HG02884 (cell line): ENCODE measurements around the gene SPAG9.
"Not testable (repeated sequence)": the region's sequence is repeated elsewhere in the genome, so short reads cannot be mapped to it uniquely, and the experiment has no call there.

ENCODE experiments used
- ATAC-seq: cut with Tn5 transposase; IDR thresholded peaks from one replicate; pipeline ENCODE4 v1.9.1; 2021; ENCODE audit warnings: mild to moderate bottlenecking, moderate library complexity; ENCODE audit not compliant: unreplicated experiment

SPAG9 gene

DNA sequence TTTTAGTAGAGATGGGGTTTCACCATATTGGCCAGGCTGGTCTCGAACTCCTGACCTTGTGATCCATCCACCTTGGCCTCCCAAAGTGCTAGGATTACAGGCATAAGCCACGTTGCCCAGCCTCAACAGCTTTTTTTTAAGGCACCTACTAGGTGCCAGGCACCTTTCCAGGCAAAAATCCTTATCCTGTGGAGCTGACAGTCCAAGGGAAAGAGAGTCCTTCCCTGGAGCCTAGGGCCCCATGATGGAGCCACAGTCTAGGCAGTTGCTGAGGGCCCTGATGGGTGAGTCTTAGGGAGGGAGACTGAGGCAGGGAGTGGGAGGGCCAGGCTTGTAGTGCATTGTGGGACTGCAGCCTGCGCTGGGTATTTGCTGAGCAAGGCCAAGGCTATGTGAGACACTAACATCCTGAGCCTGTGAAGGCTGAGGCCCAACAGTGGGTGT lies 174.9 kb downstream of the SPAG9 start:
- ATAC-seq, result no peak

DNA sequence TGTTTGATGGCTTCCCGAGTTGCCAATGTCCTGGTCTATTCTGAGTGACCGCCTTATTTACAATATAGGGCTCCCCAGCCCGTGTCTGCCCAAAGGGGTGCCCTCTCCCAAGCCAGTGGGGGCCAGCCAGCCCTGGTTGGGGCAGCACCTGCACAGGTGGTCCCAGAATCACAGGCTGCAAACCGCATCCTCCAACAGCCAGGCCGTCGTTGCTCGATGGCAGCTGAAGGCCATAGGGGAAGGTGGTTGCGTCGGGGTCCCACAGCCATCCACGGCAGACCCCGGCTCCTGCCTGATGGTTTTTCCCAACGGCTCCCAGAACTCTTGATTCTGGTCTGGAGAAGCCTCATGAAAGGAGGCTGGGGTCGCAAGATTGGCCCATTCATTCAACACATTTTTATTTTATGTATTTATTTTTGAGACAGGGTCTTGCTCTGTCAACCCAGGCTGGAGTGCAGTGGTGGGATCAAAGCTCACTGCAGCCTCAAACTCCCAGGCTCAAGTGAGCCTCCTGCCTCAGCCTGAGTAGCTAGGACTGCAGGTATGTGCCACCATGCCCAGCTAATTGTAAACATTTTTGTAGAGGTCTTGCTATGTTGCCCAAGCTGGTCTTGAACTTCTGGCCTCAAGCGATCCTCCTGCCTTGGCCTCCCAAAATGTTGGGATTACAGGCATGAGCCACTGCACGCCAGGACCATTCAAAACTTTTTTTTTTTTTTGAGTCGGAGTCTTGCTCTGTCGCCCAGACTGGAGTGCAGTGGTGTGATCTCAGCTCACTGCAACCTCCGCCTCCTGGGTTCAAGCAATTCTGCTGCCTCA lies 175.6 kb downstream of the SPAG9 start:
- no peak for ATAC-seq

DNA sequence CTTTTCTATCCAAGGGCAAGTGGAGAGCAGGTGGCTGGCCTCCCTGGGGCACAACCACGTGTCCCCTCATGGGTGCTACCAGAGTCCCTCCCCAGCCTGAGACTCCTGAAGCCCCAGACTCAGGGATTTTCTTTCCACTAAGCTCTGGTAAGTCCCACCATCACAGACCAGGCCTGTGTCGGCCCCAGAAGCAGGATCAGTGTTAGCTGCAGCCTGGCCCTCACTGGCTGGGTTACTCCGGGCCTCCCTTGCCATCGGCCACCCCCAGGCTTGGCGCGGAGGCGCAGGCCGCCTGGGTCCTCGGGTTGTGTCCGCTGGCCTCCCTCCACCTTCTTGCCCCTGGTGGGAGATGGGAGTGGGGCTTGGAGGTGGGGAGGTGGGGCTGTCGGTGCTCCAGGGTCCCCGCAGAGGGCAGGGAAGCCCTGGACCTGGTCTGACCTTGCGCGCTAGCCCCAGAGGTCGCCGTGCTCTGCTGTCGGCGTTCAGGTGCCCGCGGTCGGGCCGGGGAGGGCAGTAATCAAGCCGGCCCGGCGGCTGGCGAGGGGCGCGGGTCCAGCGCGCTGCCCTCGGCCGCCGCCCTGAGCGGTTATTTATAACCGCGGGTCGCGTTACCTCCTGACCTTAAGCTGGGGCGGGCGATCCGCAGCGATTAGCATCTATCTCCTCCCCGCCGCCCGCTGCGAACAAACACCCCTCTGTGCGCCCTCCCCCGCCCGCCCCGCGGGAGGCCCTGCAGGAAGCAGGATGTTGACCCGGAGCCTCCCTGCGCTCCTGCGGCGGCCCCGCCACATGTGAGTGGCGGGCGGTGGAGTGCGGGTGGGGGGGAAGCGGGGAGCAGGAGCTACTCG lies 176.4 kb downstream of the SPAG9 start:
- no peak for ATAC-seq

DNA sequence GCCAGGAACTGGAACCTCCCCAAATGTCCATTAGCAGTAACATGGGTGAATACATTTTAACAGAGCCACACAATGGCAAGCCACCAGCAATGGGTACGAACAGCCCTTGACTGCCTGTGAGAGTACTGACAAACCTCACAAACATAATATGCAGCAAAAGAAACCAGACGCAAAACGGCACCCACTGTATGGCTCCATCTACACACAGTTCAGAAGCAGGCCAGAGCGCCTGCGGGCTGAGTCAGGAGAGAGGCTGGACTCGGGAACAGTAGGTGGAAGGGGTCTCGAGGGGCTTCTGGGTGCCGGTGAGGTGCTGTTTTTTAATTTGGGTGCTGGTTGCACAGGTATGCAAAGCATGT lies 177.1 kb downstream of the SPAG9 start:
- ATAC-seq, result no peak

DNA sequence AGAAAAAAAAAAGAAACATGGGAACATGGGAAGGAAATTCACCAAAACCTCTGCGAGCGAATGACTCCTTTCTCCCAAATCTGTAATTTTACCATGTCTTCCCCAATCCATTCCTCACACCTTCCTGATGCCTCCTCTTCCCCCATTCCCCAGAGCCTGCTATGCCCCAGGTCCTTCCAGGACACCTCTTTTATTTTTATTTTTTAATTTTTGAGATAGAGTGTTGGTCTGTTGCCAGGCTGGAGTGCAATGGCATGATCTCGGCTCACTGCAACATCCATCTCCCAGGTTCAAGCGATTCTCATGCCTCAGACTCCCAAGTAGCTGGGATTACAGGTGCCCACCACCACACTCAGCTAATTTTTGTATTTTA lies 179.0 kb downstream of the SPAG9 start:
- ATAC-seq, result not testable (repeated sequence)

DNA sequence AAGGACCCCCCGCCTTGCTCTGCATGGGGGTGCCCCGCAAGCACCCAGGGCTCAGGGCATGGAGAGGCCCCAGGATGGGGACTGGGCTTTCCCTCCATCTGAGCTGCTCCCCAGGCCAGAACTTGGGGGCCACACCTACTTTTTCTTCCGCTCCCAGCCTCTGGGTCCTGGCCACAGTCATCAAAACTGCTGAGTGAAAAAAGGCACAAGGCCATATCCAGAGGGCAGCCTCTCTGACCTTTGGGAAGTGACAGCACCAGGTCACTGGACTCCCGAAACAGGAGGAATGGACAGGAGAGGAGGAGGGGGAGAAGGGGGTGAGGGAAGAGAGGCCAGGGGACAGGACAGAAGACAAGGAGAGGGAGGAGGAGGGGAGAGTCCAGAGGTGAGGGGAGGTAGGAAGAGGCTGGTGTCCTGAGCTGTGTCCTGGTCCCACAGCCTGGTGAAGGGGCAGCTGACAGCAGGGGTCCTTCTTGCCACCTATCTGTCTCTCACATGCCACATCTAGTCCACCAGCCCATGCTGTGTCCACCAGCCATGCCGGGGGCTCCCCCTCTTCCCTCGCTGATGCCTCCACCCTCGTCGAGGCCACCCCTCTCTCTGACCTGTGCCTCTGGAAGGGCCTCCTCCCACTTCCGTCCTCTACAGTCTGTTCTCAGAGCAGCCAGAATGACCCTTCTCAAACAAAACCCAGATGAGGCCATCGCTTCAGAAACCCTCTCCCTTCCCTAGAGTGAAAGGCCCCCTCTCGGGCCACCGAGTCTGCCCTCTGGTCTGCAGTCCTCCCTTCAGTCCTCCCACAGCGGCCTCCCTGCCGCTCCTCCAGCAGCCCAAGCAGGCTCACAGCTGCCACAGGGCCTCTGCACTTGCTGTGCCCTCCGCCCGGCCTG lies 180.6 kb downstream of the SPAG9 start:
- no peak for ATAC-seq

DNA sequence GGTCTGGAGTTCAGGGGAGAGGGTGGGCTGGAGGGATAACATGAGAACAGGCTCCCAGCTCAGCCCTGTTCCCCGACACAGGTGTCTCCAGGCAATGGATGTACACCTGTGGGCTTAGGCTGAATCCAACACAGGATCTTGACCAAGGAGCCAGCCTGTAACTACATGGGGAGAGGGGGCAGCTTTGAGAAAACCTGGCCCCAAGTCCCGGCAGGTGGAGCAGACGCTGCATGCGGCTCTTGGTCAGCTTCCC lies 181.2 kb downstream of the SPAG9 start:
- no peak for ATAC-seq

DNA sequence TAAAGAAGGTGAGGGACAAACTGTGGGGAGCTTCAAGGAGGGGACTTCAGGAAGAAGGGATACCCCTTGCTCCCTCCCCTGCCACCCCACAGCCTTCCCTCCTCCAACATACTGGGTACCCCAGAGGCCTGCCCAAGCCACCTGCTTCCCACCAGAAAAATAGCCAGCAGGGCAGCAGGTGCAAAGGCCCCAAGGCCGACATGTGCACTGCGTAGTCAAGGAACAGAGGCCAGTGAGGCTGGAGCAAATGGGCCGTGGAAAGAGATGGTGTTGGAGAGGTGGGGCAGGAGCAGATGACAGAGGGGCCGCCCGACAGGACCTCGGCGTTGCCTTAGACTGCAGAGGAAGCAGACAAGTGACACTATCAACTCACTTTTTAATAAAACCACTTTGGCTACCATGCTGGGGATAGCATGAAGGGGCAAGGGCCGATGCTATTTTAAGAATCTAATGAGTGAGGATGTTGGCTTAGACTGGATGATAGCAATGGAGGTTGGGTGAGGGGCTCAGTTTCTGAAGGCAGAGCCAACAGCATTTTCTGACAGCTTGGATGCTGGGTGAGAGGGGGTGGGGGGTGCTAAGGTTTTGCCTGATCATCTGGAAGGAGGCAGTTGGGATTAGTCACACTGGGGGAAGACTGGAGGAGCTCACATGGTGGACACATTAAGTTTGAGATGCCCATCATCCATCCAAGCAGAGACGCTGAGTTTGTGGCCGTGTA lies 181.7 kb downstream of the SPAG9 start:
- no peak for ATAC-seq

DNA sequence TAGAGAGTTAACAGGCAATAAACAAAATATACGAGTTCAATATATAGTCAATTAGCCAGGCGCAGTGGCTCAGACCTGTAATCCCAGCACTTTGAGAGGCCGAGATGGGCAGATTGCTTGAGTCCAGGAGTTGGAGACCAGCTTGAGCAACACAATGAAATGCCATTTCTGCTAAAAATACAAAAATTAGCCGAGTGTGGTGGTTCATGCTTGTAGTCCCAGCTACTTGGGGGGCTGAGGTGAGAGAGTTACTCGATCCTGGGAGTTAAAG lies 184.7 kb downstream of the SPAG9 start:
- no peak for ATAC-seq

DNA sequence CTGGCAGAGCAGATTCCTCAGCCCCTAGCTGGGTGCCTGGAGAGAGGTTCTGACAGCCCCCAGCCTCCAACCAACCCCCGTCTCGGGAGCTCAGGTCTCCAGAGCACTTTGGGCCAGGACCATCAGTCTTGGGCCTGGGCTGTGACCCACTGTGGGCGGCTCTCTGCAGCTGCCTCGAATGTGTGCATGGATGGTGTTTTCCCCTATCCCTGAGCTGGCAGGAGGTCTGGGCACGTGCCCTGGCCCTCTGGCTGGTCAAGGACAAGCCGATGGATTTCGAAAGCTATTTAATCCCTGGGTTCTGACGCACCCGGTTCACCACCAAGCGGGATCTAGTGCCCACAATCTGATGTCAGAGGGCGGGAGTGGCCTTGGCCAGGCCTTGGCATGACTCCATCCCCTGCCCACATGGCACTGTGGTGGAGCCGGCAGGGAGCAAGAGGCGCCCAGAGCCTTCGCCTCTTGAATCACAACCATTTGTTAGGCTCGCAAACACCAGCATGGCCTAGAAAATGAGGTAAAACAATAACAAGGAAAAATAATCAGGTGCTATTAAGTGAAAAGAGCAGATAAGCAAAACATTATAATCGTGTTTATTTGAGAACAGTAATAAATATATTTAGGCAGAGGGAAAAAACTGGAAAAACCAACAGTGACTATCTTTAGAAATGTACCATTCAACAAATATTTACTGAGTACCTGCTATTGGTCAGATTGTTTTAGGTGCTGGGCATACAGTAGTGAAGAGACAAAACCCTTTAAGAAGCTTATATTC lies 185.3 kb downstream of the SPAG9 start:
- no peak for ATAC-seq

DNA sequence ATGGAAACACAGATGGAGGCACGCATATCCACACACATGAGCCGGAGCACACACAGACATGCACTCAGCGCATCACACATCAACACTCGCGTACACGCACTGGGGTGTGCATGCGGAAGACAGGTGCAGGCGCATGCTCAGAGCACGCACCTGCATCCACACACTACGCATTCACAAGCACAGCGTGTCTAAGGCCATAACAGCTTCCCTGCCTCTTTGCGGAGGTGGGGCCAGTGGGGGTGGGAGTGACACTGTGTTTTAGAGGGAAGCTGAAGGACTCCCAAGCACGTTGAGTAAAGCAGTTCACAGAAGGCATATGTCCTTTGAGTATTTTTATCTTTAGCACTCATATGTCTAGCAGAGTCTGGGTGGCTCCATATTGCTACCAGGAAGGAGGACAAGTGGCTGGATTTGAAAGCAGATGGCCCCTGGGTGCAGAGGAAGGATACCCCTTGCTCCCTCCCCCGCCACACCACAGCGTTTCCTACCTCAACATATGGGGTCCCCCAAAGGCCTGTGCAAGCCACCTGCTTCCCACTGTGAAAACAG lies 185.9 kb downstream of the SPAG9 start:
- ATAC-seq, result no peak

DNA sequence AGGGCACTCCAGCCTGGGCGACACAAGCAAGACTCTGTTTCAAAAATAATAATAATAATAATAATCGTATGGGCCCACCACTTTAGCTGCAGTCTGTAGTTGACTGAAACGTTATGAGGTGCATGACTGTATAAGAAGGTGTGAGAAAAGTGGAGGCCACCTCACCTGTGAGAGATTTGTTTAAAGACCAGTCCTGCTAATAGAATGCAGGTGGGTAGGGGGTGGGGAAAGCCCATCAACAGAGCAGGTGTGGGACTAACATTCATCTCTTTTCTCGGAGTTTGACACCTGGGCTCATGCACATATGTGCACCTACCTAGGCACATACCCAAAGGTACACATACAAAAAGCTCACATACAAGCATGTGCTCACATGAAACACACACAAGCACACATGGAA lies 186.5 kb downstream of the SPAG9 start:
- no peak for ATAC-seq

DNA sequence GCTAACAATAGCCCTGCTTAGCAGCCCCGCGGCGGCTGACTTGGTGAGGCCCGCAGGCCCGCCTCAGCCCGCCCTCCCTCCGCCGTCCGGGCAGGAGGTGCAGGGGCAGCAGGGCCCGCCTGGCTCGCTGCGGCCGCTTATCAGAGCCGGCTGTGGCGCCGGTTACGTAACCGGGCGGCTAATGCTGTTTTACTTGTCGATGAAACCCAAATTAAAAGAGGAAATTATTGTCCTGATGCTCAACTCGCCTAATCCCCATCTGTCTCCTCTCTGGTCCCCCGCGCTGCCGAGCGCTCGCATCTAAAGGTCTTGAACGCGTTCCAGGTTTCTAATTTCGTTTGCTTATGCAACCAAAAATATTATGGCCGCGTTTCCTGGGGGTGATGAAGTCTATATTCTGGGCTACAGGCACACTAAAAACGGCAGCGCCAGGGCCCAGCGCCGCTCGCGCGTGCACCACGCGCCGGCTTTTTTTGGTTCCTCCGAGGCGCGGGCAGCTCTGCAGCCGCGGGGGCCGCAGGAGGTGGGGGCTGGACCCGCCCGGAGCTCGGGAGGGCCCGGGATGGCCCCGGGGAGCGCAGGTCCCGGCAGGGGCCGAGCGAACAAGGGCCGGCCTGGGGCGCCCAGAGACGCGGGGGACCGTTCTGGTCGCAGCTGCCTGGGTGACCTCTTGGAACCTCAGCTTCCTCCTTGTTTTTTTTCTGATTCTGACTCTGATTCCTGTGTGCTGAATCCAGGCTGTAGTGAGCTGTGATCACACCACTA lies 189.3 kb downstream of the SPAG9 start:
- ATAC-seq, result no peak

DNA sequence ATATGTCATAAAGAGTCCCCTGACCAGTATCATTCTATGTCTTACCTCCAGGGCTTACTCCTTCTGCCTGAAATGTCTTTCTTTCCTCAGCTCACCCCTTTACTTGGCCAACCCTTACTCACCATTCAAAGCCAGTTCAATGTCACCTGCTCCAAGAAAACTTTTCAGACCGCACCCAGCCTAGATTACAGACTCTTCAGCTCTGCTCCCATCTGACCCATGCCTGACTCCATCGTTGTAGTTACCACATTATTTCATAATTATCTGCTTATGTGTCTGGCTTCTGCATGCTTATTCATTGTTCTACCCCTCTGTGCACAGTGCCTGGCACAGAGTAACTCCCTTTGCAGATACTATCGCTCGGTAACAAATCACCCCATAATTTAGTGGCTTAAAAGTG lies 192.0 kb downstream of the SPAG9 start:
- no peak for ATAC-seq

DNA sequence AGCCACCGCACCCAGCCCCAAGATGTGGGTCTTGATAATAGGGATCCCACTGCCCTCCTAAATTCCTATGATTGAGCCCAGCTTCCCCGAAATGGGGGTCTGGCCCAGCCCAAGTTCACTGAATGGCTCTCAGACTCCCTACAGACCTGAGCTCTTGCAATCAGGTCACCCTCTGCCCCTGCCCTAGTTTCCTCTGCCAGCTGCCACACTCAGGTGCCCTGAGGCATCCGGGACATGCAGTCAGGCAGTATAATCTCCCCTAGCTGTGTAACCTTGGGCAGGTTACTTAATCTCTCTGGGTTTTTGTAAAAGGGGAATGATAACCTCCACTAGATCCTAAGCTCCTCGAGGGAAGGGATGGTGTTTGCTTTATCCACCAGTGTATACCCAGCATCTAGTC lies 193.4 kb downstream of the SPAG9 start:
- no peak for ATAC-seq

DNA sequence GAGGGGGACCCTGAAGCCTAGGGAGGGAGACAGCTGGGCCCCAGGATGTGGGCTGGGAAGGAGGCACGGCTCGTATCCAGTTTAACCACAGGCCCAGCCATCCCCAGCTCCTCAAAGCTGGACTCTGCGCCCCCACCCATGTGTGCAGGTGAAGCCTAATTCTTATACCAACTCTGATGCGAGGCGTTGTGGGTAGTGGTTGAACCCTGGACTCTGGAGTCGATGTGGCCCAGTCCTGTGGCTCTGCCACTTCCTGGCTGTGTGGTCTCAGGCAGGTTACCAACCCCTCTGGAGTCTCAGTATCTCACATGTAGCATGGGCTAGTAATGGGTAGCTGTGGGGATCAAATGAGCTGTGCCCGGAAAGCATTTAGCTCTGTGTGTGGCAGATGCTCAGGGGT lies 194.1 kb downstream of the SPAG9 start:
- no peak for ATAC-seq

DNA sequence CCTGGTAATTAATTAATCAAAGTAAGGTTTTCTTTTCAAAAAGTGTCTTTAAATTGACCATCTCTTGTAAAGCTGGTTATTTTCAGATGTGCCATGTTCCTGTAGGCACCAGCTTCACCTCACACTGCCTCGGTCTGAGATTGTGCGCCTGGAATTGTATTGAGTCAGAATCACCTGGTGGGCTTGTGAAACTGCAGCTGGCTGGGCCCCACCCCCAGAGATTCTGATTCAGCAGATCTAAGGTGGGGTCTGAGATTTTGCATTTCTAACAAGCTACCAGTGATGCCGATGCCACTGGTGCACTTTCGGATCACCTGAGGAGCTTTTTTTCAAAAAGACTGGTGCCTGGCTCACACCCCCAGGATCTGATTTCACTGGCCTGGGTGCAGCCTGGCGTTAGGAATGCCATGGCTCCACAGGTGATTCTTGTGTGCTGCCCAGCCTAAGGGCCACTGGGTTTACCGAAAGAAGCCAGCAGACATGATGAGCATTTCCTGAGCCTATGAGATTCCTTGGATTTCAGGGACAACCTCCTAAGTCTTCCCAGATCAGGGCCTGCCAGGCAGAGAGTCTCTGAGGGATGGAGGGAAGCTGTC lies 195.3 kb downstream of the SPAG9 start:
- ATAC-seq, result no peak

DNA sequence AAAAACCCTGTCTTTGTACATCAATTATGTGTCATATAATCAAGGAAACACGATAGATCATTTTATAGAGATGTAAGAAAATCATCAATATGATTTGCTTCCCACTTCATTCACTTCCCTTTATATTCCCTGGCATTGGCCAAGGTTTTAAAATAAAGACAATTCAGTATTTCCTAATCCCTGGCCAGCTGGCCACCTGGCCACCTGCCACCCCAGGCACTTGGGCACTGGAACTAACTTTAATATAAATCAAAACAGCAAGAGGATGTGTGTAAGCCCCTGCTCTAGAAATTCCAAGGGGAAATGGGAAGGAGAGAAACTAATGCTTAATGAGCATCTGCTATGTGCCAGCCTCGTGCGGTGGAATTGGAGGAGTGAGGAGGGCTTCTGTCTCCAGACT lies 195.9 kb downstream of the SPAG9 start:
- no peak for ATAC-seq

DNA sequence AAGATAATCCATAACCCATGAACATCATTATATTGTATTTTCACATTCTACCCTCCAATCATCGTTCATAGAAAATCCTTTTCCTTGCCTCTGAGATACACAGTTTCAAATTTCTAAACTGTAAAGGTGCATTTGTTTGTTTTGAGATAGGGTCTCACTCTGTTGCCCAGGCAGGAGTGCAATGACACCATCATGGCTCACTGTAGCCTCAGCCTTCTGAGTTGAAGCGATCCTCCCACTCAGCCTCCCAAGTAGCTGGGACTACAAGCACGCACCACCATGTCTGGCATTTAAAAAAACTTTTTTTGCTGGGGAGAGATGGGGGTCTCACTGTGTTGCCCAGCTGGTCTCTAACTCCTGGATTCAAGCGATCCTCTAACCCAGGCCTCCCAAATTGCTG lies 196.4 kb downstream of the SPAG9 start:
- ATAC-seq, result no peak
